ENCODE measurements around the gene ELP4. TPM values are rescaled to one million over a fixed set of nuclear protein-coding genes. Genes with fewer than 3 reads are reported as not detected.
"Not testable (repeated sequence)": the region's sequence is repeated elsewhere in the genome, so short reads cannot be mapped to it uniquely, and the experiment has no call there.

Gene ELP4
- total RNA-seq, 1 donor from 2014 or later: 16.0 TPM

GRCh38 chr11:31529701-31530100 is 20.1 kb downstream of the ELP4 start:
- DNase-seq (ENCODE audit: missing footprints) (no peak), ATAC-seq (no peak)
- intact Hi-C loops (cut with DNase I): no loop called here

- ATAC-seq: no peak
- no peak for DNase-seq (ENCODE audit: missing footprints)
- intact Hi-C loops (cut with DNase I): no loop called here
Observed at GRCh38 chr11:31531293-31531692, 21.7 kb downstream of the ELP4 start.

GRCh38 chr11:31535479-31535878 is 25.9 kb downstream of the ELP4 start:
- intact Hi-C loops (cut with DNase I): no loop called here
- no peak for DNase-seq (ENCODE audit: missing footprints)
- no peak for ATAC-seq

GRCh38 chr11:31542862-31543261 is 33.3 kb downstream of the ELP4 start:
- no peak for DNase-seq (ENCODE audit: missing footprints)
- ATAC-seq: no peak
- intact Hi-C loops (cut with DNase I): no loop called here

- intact Hi-C loops (cut with DNase I): no loop called here
- no peak for DNase-seq (ENCODE audit: missing footprints)
- ATAC-seq: no peak
Observed at GRCh38 chr11:31555938-31556337, 46.4 kb downstream of the ELP4 start.

GRCh38 chr11:31558001-31558400 is 48.4 kb downstream of the ELP4 start:
- intact Hi-C loops (cut with DNase I): no loop called here
- ATAC-seq (no peak), DNase-seq (ENCODE audit: missing footprints) (no peak)

- intact Hi-C loops (cut with DNase I): no loop called here
- ATAC-seq (no peak), DNase-seq (ENCODE audit: missing footprints) (no peak)
Observed at GRCh38 chr11:31560842-31561476, 51.4 kb downstream of the ELP4 start.

- DNase-seq (ENCODE audit: missing footprints); ATAC-seq; intact Hi-C loops (cut with DNase I): not testable (repeated sequence)
Observed at GRCh38 chr11:31564517-31564916, 55.0 kb downstream of the ELP4 start.

GRCh38 chr11:31574133-31574532 is 64.6 kb downstream of the ELP4 start:
- DNase-seq (ENCODE audit: missing footprints); intact Hi-C loops (cut with DNase I); ATAC-seq: not testable (repeated sequence)

GRCh38 chr11:31575764-31576163 is 66.2 kb downstream of the ELP4 start:
- intact Hi-C loops (cut with DNase I); ATAC-seq; DNase-seq (ENCODE audit: missing footprints): not testable (repeated sequence)

- intact Hi-C loops (cut with DNase I); DNase-seq (ENCODE audit: missing footprints); ATAC-seq: not testable (repeated sequence)
Observed at GRCh38 chr11:31579412-31579811, 69.8 kb downstream of the ELP4 start.

GRCh38 chr11:31582697-31583096 is 73.1 kb downstream of the ELP4 start:
- intact Hi-C loops (cut with DNase I): no loop called here
- DNase-seq (ENCODE audit: missing footprints) (no peak), ATAC-seq (no peak)

GRCh38 chr11:31598454-31598853 is 88.9 kb downstream of the ELP4 start:
- intact Hi-C loops (cut with DNase I): no loop called here
- DNase-seq (ENCODE audit: missing footprints) (no peak), ATAC-seq (no peak)

- no peak for DNase-seq (ENCODE audit: missing footprints)
- ATAC-seq: no peak
- intact Hi-C loops (cut with DNase I): no loop called here
Observed at GRCh38 chr11:31601635-31602282, 92.2 kb downstream of the ELP4 start.

- DNase-seq (ENCODE audit: missing footprints): no peak
- ATAC-seq: no peak
- intact Hi-C loops (cut with DNase I): no loop called here
Observed at GRCh38 chr11:31606893-31607292, 97.3 kb downstream of the ELP4 start.

GRCh38 chr11:31607914-31608313 is 98.3 kb downstream of the ELP4 start:
- intact Hi-C loops (cut with DNase I): no loop called here
- DNase-seq (ENCODE audit: missing footprints) (no peak), ATAC-seq (no peak)

- ATAC-seq (no peak), DNase-seq (ENCODE audit: missing footprints) (no peak)
- intact Hi-C loops (cut with DNase I): no loop called here
Observed at GRCh38 chr11:31608995-31609394, 99.4 kb downstream of the ELP4 start.

- intact Hi-C loops (cut with DNase I): no loop called here
- ATAC-seq (no peak), DNase-seq (ENCODE audit: missing footprints) (no peak)
Observed at GRCh38 chr11:31610544-31610943, 101.0 kb downstream of the ELP4 start.

- no peak for ATAC-seq
Observed at GRCh38 chr11:31617246-31617645, 107.7 kb downstream of the ELP4 start.

GRCh38 chr11:31619980-31620379 is 110.4 kb downstream of the ELP4 start:
- no peak for DNase-seq (ENCODE audit: missing footprints)
- intact Hi-C loops (cut with DNase I): no loop called here
- no peak for ATAC-seq

More at GRCh38 chr11:31617246-31617645, 107.7 kb downstream of the ELP4 start:
- intact Hi-C loops (cut with DNase I): no loop called here
- DNase-seq (ENCODE audit: missing footprints): no peak

- intact Hi-C loops (cut with DNase I): no loop called here
- no peak for ATAC-seq
- no peak for DNase-seq (ENCODE audit: missing footprints)
Observed at GRCh38 chr11:31620434-31620833, 110.9 kb downstream of the ELP4 start.

All from Right ventricle myocardium inferior (tissue), 1 donor.